ENCODE measurements around the gene ZBTB39. TPM values are rescaled to one million over a fixed set of nuclear protein-coding genes. Genes with fewer than 3 reads are reported as not detected.
A peak's percentile ranks its signal among the peaks of the same experiment; 100 is the strongest.
"Not testable (repeated sequence)": the region's sequence is repeated elsewhere in the genome, so short reads cannot be mapped to it uniquely, and the experiment has no call there.

The ZBTB39 gene, protein sequence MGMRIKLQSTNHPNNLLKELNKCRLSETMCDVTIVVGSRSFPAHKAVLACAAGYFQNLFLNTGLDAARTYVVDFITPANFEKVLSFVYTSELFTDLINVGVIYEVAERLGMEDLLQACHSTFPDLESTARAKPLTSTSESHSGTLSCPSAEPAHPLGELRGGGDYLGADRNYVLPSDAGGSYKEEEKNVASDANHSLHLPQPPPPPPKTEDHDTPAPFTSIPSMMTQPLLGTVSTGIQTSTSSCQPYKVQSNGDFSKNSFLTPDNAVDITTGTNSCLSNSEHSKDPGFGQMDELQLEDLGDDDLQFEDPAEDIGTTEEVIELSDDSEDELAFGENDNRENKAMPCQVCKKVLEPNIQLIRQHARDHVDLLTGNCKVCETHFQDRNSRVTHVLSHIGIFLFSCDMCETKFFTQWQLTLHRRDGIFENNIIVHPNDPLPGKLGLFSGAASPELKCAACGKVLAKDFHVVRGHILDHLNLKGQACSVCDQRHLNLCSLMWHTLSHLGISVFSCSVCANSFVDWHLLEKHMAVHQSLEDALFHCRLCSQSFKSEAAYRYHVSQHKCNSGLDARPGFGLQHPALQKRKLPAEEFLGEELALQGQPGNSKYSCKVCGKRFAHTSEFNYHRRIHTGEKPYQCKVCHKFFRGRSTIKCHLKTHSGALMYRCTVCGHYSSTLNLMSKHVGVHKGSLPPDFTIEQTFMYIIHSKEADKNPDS
- total RNA-seq (ENCODE audit: low replicate concordance), result 5.2 and 6.1 TPM in 2 replicates

DNA sequence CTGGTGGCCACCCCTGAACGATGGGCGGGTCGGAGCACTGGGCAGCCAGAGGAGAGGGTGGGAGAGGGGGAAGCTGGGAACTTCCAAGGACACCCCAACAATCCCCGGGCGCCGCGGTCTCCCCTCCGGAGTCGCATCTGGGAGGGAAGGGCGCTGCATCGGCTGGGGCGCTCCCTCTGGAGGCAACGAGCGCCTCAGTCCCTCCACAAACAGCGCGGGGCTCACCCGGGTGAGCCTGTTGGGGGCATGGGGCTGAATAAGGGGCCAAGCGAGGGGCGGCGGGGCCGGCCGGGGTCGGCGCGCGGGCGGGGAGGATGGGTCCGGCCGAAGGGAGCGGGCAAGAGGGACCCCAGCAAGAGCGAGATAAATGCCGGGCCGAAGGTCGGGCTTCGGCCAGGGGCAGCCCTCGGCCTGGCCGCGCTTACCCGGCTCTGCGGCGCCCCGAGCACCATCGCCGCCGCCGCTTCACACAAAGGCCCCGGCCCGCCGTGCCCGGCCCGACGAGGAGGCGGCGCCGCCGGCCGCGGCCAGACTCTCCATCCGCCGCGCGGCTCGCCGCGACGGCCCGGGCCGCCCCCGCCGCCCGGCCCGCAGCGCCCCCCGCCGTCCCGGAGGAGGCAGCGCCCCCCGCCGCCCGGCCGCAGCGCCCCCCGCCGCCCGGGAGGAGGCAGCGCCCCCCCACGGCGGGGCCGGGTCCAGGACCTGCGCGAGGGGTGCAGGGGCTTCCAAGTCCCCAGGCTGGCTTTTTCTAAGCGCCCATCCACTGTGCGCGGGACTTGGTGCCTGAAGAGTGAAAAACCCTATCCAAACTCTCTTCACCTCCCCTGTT, at the start of gene ZBTB39:
TSS of gene ZBTB39 (minus strand) at position 567 of the 829 bp plus-strand sequence. CDS start 1,629 bp downstream, outside the sequence.
- peak; percentile 24 for DNase-seq (ENCODE audit: low read depth)

DNA sequence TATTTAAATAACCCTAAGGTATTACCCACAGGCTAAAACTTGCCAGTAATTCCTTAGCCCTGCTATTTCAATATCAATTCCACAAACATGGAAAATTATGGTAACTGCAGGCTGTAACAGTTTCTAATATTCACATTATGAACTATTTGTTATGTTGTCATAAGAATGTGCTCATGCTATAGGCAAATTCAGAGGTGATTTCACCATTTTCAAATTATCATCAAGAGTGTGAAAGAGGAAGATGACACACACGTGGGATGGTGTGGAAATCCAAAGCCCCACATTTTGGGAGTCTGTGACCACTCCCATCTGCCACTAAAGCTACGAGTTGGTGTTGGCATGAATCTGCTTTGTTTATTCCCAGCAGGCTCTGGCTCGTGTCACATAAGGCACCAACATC, 49.5 kb upstream of the ZBTB39 start:
- no peak for DNase-seq (ENCODE audit: low read depth)
- H3K4me3 ChIP-seq (ENCODE audit: low read depth, low read length), result no peak overlapping the region
- TF ChIP-seq, protein P1, sequence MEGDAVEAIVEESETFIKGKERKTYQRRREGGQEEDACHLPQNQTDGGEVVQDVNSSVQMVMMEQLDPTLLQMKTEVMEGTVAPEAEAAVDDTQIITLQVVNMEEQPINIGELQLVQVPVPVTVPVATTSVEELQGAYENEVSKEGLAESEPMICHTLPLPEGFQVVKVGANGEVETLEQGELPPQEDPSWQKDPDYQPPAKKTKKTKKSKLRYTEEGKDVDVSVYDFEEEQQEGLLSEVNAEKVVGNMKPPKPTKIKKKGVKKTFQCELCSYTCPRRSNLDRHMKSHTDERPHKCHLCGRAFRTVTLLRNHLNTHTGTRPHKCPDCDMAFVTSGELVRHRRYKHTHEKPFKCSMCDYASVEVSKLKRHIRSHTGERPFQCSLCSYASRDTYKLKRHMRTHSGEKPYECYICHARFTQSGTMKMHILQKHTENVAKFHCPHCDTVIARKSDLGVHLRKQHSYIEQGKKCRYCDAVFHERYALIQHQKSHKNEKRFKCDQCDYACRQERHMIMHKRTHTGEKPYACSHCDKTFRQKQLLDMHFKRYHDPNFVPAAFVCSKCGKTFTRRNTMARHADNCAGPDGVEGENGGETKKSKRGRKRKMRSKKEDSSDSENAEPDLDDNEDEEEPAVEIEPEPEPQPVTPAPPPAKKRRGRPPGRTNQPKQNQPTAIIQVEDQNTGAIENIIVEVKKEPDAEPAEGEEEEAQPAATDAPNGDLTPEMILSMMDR (IDR thresholded peaks at IDR 0.05; ENCODE audit: insufficient read depth, low read length), result no peak

More for the DNA sequence above, at the start of gene ZBTB39:
- peak within 1 kb of the TSS; percentile 82 for H3K4me3 ChIP-seq (ENCODE audit: low read depth, low read length)
- TF ChIP-seq, protein P1 (IDR thresholded peaks at IDR 0.05; ENCODE audit: insufficient read depth, low read length), result peak; percentile 31

DNA sequence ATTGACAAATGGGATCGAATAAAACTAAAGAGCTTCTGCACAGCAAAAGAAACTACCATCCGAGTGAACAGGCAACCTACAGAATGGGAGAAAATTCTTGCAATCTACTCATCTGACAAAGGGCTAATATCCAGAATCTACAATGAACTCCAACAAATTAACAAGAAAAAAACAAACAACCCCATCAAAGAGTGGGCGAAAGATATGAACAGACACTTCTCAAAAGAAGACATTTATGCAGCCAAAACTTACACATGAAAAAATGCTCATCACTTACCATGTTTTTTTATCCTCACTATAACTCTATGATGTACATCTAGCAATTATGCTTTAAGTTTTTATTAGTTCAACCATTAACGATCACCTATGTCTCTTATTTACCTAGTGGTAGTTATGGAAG, 47.6 kb upstream of the ZBTB39 start:
- H3K4me3 ChIP-seq (ENCODE audit: low read depth, low read length), result not testable (repeated sequence)

DNA sequence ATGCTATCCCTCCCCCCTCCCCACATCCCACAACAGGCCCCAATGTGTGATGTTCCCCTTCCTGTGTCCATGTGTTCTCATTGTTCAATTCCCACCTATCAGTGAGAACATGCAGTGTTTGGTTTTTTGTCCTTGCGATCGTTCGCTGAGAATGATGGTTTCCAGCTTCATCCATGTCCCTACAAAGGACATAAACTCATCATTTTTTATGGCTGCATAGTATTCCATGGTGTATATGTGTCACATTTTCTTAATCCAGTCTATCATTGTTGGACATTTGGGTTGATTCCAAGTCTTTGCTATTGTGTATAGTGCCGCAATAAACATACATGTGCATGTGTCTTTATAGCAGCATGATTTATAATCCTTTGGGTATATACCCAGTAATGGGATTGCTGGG, 46.8 kb upstream of the ZBTB39 start:
- not testable (repeated sequence) for DNase-seq (ENCODE audit: low read depth); H3K4me3 ChIP-seq (ENCODE audit: low read depth, low read length)

More for the DNA sequence above, 47.6 kb upstream of the ZBTB39 start:
- not testable (repeated sequence) for DNase-seq (ENCODE audit: low read depth)

DNA sequence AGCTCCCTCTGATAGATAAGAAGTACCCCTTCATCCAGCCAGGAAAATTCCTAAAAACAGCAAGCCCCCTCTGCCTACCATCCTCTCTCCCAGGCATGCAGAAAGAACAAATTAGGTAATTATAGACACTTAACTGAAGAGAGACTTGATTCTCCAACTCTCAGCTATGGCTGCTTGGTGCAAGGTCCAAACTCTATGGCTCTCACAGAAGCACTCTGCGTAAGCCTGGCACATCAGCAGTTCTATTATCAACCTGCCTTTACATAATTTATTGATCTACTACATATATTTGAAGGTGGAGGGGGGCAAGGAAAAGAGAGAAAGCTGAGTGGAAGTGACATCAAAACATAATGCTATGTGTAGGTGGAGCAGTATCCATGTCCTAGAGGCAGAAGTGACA, 44.7 kb upstream of the ZBTB39 start:
- DNase-seq (ENCODE audit: low read depth), result no peak
- TF ChIP-seq, protein P1 (IDR thresholded peaks at IDR 0.05; ENCODE audit: insufficient read depth, low read length), result no peak
- no peak overlapping the region for H3K4me3 ChIP-seq (ENCODE audit: low read depth, low read length)

DNA sequence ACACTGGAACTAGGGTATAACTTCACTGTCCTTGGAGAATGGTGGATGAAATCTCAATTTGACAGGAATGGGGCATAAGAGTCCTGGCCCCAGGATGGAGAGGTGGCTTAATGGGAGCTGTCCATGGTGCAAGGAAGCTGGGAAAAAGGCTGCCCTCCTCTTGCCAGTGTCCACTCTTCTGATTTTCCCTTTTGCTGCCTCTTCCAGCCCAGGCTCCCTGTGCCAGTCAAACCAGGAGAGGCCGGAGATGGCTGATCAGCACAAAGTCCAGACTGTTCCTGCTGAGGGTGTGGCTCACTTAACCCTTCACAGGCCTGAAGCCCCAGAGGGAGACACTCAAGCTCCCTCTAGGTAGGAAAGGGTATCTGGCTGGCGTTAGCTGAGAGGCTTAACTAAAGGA, 43.5 kb upstream of the ZBTB39 start, which contains the start of gene MYO1A:
TSS of gene MYO1A (minus strand) at position 240 of the 400 bp plus-strand sequence. CDS start 1,806 bp downstream, outside the sequence.
- TF ChIP-seq, protein P1 (IDR thresholded peaks at IDR 0.05; ENCODE audit: insufficient read depth, low read length), result no peak
- peak; percentile 15 for DNase-seq (ENCODE audit: low read depth)
- no peak within 1 kb of the TSS for H3K4me3 ChIP-seq (ENCODE audit: low read depth, low read length)

DNA sequence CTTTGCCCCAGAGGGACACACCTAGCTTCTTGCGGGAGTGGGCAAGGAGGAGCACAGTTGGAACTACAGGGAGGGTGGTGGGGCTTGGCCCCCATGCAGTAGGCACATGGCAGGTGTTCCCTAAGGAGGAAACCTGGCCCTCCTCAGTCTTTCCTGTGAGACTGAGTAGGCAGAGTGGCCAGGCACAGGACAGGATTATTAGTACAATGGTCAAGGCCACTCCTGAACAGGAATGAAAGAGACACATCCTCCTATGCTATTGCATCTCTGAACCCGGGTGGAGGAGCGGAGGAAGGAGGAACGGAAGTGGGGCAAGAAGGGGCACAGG, 42.7 kb upstream of the ZBTB39 start:
- DNase-seq (ENCODE audit: low read depth), result no peak
- TF ChIP-seq, protein P1 (IDR thresholded peaks at IDR 0.05; ENCODE audit: insufficient read depth, low read length), result no peak
- no peak overlapping the region for H3K4me3 ChIP-seq (ENCODE audit: low read depth, low read length)

Data from fibroblast of the aortic adventitia (primary cell).